ENCODE results near the gene GORASP2. TPM values are rescaled to one million over a fixed set of nuclear protein-coding genes. Genes with fewer than 3 reads are reported as not detected.
"Not testable (repeated sequence)": the region's sequence is repeated elsewhere in the genome, so short reads cannot be mapped to it uniquely, and the experiment has no call there.

Gene GORASP2
- polyA plus RNA-seq (ENCODE audit: insufficient read length) = 61.0 TPM

DNA sequence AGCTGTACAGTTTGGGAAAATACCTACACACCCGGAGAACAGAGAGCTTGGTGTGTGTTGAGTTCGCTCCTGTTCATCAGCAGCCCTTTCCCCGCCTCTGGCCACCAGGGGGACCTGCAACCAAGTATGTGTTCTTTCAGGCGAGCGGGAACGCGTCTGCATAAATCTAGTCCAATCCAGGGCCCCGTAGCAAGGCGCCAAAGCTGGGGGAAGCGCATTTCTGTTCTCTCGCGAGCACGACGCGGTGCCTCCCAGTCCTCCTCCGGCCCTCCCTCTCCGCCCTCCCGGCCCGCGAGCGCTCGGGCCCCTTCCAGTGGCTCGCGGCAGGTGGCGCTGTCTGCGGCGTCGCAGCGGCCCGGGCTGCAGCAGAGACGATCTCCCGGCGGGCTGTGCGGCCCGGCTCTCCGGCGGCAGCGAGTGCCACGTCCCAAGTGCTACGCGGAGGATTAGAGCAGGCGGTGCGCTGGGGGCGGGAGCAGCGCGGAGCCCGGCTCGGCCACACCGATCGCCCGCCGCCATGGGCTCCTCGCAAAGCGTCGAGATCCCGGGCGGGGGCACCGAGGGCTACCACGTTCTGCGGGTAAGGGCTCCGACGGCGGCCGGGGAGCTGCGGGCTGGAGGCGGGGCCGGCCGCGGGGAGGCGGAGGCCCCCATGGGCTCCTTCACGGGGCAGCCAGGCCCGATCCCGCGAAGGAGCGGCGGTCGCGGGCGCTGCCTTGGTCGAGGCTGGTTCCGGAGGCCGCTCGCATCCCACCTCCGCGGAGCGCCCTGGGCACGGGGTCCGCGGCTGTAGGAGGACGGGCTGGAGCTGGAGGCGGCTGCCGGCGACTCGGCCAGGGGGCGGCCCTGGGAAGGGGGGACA is at the start of gene GORASP2:
Gene GORASP2, plus strand, starts transcription at position 430 of the 862 bp plus-strand sequence. Its CDS starts 88 bp downstream, at position 518.
- DNase-seq (ENCODE audit: low read depth) = peak; percentile 97

DNA sequence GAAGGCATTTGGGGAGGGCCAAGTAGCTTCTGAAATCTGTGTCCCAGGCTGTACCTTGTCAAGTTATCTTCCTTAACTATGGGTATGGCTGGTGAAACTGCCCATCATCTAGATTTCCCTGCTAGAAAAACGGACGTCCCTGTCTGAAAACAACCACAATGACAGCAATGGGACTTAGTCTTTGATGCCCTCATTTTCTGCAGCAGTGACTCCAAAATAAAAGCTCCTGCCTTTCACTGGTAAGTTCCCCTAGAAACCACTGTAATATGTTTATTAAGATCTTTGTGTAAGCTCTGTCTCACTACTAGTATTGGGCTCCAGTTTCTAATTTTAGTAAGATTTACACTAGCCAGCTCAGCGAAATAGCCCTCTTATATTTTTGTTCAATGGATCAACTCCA is 47.2 kb upstream of the GORASP2 start:
- no peak for DNase-seq (ENCODE audit: low read depth)

DNA sequence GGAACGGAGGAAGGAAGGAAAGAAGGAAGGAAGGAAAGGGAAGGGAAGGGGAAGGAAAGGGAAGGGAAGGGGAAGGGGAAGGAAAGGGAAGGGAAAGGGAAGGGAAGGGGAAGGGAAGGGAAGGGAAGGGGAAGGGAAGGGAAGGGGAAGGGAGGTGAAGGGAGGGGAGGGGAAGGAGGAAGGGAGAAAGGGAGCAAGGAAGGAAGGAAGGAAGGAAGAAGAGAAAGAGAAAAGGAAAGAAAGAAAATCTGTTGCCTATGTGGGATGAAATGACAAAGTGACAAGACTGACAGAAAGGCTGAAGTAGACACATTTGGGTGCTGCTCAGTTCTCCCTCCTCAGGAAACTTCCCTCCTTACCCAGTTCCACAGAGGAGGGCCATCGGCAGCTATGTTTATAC is 46.3 kb upstream of the GORASP2 start:
- DNase-seq (ENCODE audit: low read depth) = no peak

DNA sequence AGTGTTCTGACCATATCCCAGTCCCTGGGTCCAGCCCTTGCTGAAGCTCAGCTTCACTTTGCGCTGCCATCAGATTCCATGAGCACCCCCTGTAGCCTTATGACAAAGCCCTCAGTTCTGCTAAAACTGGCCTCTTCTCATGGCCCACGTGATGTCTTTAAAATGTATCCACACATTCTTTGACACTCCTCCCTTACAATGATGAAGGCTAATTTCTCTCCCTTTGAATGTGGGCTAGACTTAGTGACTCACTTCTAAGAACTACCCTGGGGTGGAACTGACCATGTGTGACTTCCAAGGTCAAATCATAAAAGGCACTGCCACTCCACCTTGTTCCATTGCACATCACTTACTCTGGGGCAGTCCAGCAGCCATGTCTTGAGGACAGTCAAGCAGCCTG is 45.4 kb upstream of the GORASP2 start:
- no peak for DNase-seq (ENCODE audit: low read depth)

DNA sequence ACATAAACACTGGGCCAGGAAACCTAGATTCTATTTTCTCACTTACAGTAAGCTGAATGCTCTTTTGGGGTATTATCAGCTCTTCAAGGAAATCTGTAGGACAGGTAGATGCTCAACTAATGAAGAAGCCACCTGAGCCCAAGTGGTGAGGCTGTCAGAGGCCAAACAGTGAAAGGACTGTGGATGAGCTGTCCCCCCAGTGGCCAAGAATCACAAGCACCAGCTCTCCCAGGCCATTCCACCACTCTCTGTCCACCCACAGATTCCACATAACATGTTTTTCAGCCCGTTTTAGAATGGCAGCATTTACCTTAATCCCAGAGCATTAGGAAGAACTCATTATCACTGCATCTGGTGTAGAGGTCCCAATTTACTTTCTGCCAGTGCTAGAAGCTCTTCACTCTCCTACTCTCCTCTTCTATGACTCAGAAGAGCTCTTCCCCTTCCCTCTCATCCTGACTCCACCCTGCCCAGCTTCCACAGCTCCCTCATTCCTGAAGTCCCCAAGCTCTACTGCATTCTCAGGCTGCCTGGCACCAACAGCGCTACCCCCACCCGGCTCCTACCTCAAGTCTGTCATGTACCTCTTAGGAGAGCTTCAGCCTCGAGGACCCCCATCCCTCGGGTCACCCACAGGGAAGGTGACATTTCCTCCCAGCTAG is 43.8 kb upstream of the GORASP2 start:
- DNase-seq (ENCODE audit: low read depth) = no peak

DNA sequence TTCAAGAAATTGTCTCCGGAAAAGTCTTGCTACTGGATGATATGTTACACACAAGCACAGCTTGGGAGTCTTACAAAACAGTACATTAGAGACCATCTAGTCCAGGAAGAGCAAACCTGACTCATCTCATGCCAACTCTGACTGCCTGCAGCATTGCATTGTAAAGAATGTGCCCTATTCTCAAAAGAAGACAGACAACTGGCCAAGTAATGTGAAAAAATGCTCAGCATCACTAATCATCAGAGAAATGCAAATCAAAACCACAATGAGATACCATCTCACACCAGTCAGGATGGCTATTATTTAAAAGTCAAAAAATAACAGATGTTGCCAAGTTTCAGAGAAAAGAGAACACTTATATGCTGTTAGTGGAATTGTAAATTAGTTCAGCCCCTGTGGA is 42.7 kb upstream of the GORASP2 start:
- no peak for DNase-seq (ENCODE audit: low read depth)

DNA sequence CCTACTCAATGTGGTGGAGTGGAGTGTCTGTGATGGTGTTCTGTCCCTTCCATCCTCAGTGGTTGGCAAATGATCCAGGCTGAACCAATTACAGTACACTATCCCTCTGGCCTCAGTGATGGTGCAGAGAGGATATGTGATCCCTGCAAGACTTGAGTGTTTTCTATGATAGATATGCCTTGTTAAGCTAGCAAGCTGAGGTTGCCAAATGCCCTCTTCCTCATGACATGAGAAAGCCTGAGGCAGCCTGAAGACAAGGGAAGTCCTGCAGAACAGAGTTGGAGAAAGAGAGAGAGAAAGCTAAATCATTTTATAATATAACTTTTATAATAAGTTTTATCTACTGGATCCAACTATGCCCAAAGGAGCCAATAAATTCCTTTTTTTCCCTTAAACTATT is 41.6 kb upstream of the GORASP2 start:
- no peak for DNase-seq (ENCODE audit: low read depth)

DNA sequence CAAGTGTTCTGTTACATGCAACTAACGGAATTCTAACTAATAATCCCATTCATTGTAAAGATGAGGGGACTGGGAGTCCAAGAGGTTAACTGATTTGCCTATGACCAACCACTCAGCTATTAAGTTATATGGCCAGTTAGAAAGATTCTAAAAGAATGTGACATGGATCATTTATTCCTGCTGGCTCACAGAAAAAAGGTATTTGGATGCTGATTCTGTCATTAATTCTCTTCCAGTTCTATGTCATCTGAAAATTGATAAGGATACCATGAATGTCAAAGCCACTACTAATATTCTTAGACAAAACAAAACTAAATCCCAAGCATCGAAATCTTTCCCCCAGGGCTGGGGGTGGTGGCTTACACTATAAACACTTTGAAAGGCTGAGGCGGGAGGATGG is 41.2 kb upstream of the GORASP2 start:
- DNase-seq (ENCODE audit: low read depth) = no peak

DNA sequence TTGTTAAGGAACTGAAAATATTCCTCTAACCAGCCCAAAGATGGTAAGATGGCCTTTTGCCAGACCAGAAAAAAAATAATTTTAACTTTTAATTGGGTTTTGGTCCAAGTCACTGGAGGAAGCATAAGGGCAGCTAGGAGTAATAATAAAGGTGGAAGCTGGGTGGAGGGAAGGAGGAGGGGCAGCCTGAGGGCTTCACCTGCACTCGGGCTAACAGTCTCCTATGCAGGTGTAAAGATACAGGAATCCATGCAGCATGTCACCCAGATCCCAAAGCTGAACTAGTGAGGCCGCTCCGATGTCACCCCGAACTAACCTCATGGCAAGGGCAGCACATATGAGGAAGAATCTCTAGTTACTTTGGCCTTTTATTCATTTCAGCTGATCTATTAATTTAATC is 37.2 kb upstream of the GORASP2 start:
- no peak for DNase-seq (ENCODE audit: low read depth)

DNA sequence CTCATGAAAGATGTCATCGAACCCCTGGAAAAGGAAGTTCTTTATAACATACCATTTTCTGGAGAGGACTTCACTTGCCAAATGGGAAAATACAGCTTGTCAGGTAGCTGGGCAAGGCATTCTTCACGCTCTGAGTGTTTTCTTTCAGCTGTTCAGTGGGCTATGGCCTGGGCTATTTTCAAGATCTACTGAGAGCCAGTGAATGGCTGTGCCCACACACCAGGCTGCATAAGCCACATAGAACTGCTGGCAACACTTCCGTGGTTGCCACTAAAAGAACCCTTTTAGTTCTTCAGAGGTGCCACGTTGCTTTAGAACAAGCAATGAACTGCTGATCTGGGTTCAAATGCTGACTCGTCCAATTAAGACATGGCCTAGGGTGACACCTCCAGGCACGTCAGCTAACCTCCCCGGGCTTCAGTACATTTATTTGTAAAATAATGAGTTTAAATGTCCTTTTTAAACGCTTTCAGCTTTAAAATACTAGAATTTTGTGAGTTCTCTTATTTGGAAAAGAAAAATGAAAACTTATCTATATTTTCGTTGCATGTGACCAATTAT is 36.6 kb upstream of the GORASP2 start:
- DNase-seq (ENCODE audit: low read depth) = no peak

DNA sequence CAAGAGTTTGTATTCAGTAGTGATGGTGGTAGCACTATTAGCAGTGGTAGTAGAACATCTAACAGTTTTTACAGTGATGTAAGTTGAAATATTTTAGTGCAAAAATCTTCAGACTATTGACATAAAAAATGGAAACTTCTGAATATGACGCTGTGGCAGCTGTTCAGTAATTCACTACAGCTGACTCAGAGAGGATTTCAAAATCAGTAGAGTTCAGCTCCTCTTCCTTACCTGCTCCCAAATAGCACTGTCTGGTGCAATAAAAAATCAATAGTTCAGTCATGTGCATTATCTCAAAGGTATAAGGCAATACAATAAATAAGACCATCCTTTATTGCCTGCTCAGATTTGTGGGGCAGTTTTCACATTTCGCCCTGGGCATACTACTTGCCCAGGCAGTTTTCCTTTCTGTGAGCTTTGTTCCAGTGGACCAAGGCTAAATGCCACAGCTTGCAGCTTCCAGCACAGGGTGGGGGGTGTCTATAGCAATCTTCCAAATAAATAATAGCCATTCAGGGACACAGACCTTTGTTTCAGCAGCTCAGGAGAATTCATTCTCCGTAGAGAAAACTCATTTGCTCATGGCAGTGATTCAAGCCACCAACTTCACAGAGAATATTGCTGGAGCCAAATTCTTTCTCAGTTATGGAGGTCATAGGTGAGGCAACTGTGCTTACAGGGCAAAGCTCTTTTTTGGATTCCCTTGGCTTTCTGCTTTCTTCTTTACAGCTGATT is 33.9 kb upstream of the GORASP2 start:
- DNase-seq (ENCODE audit: low read depth) = no peak

DNA sequence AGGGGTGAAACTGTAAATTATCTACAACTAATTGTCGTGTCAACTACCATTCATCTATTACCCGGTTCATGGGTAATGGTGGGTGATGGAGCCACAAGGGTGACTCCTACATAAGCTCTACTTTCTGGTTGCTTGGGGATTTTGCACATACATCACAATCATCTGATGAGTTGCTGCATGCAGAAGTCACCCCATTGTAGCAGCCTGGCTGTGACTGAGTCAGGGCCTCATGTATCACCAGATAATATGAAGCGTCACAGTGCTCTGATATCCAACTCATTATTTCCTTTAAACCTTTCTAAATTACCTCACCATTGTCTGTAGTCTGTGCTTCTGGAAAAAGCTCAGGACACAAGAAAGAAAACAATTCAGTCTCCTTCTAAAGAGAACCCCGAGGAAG is 32.4 kb upstream of the GORASP2 start:
- no peak for DNase-seq (ENCODE audit: low read depth)

DNA sequence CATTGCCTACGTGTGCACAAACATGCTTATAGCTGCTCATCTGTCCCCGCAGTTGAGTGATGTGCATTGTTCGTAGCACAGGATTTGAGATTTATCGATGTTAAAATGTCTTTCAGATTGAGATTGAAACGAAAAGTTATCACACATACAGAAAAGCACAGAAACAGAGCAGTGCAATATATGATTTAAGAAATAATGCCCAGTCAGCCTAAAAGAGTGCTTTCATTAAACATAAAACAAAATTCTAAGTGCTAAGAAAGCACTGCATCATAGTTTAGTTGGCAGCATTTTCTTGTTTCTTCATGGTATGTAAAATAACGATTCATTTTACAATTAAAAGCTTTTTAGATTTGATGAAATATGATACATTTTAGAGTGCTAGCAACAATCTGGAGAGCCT is 31.9 kb upstream of the GORASP2 start:
- no peak for DNase-seq (ENCODE audit: low read depth)

DNA sequence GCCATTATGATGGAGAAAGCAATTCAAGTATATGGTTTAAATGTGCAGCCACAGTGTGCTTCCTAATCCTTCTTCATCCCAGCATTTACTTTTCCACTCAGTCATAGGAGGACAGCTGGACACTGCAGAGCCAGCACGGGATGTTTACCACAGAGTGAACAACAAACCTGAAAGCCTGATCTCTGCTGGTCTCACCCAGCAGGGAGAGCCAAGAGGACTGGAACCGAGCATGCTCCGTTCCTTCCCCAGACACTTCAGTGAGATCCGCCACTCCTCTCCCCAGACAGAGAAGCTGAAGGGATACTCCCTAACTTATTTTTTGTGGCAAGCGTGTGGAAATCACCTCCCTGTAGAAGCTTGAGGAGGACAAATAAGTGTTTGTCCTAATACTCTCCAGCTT is 23.2 kb upstream of the GORASP2 start:
- DNase-seq (ENCODE audit: low read depth) = no peak

DNA sequence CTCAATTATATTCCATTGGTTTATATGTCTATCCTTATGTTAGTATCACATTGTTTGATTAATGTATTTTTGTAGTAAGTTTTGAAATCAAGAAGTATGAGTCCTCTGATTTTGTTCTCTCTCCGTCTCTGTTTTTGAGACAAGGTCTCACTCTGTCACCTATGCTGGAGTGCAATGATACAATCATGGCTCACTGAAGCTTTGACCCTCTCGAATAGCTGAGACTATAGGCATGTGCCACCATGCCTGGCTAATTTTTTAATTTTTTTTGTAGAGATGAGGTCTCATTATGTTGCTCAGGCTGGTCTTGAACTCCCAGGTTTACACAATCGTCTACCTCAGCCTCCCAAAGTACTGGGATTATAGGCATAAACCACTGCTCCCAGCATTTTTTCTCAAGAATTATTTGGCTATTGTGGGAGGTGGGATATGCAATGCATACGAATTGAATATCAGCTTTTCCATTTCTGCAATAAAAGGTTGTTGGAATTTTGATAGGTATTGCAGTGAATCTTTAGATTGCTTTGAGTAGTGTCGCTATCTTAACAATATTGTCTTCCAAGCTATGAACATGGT is 17.7 kb upstream of the GORASP2 start:
- no peak for DNase-seq (ENCODE audit: low read depth)

DNA sequence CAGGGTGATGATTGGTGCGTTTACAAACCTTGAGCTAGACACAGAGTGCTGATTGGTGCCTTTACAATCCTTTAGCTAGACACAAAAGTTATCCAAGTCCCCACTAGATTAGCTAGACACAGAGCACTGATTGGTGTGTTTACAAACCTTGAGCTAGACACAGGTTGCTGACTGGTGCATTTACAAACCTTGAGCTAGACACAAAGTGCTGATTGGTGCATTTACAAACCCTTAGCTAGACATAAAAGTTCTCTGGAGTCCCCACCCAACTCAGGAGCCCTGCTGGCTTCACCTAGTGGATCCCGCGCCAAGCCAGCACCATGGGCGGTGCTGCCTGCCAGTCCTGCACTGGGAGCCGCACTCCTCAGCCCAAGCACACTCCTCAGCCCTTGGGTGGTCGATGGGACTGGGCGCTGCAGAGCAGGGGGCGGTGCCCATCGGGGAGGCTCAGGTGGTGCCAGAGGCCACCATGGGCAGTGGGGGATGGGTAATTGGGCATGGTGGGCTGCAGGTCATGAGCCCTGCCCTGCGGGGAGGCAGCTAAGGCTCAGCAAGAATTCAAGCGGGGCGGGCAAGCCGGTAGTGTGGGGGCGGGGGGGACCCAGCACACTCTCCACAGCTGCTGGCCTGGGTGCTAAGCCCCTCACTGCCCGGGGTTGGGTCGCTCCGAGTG is 13.9 kb upstream of the GORASP2 start:
- DNase-seq (ENCODE audit: low read depth) = not testable (repeated sequence)

DNA sequence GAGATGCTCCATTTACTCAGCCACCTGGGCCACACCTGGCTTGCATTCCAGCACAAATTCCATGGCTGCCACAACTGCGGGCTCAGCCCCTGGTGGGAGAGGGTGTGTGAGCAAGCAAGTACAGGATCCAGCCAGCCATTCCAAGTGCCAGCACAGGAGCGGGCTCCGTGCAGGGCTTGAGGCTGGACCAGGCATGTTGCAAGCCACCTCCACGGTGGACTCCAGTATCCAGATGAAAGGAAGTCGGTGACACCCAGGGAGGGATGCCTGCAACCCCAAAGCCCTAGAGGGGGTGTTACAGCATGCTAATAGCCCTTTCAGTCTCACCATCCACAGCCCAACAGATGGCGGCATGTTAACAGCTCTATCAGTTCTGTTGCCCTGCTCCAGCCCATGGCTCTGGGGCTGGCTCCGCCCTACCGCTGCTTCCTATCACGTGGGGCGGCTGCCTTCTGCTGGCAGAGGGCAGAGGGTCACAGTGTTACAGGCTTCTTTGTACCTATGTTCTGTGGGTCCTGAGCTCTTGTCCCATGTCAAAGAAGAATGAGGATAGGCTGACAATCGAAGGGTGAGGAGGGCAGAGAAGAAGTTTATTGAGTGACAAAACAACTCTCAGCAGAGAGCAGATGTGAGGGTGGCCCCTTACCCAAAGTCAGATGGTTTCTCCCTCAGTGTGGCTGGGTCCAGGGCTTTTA is 11.7 kb upstream of the GORASP2 start:
- no peak for DNase-seq (ENCODE audit: low read depth)

DNA sequence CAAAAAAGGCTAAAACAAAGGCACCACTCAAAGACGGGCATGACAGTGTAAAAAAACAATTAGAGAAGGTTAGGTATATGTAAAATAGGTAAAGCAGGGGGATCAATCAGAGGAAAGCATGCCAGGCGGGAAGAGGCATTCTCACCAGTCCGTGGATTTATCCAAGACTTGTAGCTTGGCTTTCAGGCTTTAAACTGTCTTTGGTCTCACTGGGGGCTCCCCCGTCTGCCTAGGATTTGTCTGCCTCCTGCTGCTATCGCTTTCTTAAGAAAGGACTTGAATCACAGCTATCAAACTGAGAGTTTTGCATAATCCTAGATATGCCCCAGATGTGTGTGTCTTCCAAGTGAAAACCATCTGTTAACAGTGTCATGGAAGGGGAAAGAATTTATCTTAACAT is 11.1 kb upstream of the GORASP2 start:
- DNase-seq (ENCODE audit: low read depth) = no peak

DNA sequence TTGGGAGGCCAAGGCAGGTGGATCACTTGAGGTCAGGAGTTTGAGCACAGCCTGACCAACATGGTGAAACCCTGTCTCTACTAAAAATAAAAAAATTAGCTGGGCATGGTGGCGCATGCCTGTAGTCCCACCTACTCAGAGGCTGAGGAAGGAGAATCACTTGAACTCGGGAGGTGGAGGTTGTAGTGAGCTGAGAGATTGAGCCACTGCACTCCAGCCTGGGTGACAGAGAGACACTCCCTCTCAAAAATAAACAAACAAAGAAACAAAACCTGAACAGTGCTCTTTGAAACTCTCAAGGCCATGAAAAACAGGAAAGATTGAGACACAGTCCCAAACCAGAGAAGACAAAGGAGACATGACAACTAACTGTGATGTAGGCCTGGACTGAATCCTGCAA is 7.2 kb upstream of the GORASP2 start:
- DNase-seq (ENCODE audit: low read depth) = not testable (repeated sequence)

DNA sequence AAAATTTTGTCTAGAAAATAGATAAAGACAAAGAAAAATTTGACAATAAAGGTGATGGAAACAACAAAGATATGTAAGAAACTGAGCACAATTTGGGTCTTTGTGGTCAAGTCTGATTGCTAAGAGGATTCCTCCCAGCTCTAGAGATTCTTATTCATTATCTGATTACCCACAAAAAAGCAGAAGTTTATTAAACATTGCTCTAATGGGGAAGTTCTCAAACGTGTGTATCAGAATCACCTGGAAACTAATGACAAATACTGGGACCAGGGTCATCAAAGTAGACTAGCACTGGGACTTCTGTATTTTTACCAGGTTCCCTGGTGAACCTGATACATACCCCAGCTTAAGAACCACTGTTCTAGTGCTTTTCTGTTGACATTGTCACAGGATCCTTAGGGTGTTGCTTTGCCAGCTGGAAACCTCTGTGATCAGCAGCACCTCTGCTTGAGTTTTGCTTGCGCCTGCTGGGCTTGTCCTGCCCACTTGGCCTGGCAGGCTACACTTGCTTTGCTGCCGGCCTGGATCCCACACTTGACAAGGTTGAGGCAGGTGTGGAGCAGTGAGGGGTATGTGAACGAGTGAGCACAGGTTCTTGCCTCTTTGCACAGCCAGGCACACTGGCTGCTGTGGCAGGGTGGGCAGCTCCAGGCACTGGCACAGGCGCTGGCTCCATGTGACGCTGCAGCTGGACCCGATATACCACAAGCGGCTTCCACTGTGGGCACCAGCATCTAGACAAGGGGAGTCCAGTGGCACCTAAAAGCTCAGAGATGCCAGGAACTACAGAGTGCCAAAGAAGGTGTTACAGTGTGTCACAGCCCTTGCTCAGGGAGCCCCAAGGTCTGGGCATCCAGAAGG is 6.2 kb upstream of the GORASP2 start:
- no peak for DNase-seq (ENCODE audit: low read depth)

Data from forelimb muscle (tissue), 1 donor.